Glutamatergic neuron (in vitro differentiated cells): ENCODE results near the gene FAT2. TPM values are rescaled to one million over a fixed set of nuclear protein-coding genes. Genes with fewer than 3 reads are reported as not detected.

Experiments
- DNase-seq: peaks from one replicate; pipeline ENCODE4 v3.0.0; 2022
- H3K27ac Mint-ChIP-seq: one replicate; pipeline ENCODE4 v1.8.0; 2020; ENCODE audit warnings: mild to moderate bottlenecking, mixed read lengths, inconsistent platforms; ENCODE audit not compliant: unreplicated experiment
- H3K27me3 Mint-ChIP-seq: one replicate; pipeline ENCODE4 v1.8.0; 2020; ENCODE audit warnings: mild to moderate bottlenecking, moderate library complexity, mixed read lengths, inconsistent platforms; ENCODE audit not compliant: unreplicated experiment
- H3K36me3 Mint-ChIP-seq: one replicate; pipeline ENCODE4 v1.8.0; 2020; ENCODE audit warnings: mild to moderate bottlenecking, mixed read lengths, inconsistent platforms; ENCODE audit not compliant: unreplicated experiment
- H3K4me1 Mint-ChIP-seq: one replicate; pipeline ENCODE4 v1.8.0; 2020; ENCODE audit warnings: mild to moderate bottlenecking, low read depth, mixed read lengths, inconsistent platforms; ENCODE audit not compliant: unreplicated experiment
- H3K4me3 Mint-ChIP-seq: one replicate; pipeline ENCODE4 v1.8.0; 2020; ENCODE audit warnings: mild to moderate bottlenecking, mixed read lengths, inconsistent platforms; ENCODE audit not compliant: unreplicated experiment
- H3K9me3 Mint-ChIP-seq: one replicate; pipeline ENCODE4 v1.8.0; 2020; ENCODE audit warnings: mild to moderate bottlenecking, moderate library complexity, mixed read lengths, inconsistent platforms; ENCODE audit not compliant: unreplicated experiment
- CTCF ChIP-seq: fragments of 200-600 bp; sonication (generic); IDR thresholded peaks from one replicate; pipeline ENCODE4 v1.5.0; 2021; ENCODE audit not compliant: partially characterized antibody, unreplicated experiment
- total RNA-seq: library from RNA; stranded (reverse); fragmentation: NEBNext Ultra II Directional; extraction: Animal tissue kit (Norgen Biotek cat#: 25700); gene quantifications from one replicate; pipeline ENCODE4 v1.2.1, GENCODE V29; 2021; ENCODE audit not compliant: unreplicated experiment

Gene FAT2
- total RNA-seq, 1 donor from 2014 or later: 0.02 TPM

DNA sequence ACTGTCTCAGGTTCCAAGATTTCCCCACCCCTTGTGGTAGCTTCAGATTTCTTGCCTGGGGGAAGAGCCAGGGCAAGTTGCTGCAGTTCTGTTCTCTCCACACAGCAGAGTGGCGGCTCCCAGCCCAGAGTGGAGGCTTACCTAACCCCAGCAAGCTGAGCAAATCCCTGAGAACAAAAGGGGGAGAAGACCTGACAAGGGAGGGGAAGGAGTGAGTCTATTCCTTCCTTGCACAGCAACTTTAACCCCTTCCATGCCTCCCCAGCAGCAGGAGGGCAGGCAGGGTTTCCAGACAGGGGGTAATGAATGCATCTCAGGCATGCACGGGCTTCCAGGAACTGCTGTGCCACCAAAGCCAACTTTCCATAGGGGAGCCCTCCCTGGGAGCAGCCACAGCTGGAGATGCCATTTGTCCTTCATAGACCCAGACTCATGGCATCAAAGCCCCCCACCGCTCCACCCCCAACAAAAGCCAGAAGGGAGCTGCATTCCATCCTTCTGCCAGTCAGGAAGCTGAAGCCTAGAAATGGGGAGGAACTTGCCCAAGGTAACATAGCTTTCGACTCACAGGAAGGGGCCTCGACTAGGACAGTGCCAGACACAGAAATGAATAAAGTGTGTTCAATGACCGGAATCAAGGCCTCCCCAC lies 28.8 kb upstream of the FAT2 start:
- Mint-ChIP-seq H3K9me3 (no peaks in the 10 kb centered on the region), H3K27me3 (peaks cover 7% of the 10 kb centered on the region), H3K36me3 (no peaks in the 10 kb centered on the region), H3K4me3 (no peak overlapping the region), H3K4me1 (peaks cover 4% of the 10 kb centered on the region), H3K27ac (no peak overlapping the region)
- no peak for TF ChIP-seq CTCF
- DNase-seq: no peak

DNA sequence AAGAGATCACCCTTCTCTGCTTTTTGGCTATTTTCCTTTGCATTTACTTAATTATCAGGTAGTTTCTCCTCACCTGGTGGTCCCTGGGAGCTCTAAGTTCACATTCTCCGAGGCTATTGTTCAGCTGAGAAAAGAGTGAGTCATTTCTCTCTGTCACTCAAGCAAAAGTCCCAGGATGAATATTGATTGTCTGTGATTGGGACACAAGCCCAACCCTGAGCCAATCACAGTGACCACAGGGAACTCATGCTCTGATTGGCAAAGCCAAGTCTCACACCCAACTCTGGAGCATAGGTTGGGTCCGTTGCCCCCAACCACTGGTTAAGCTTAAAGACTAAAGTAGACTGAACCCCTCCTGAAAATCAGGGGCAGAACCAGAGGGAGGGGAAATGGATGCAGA lies 27.8 kb upstream of the FAT2 start:
- no peak for TF ChIP-seq CTCF
- H3K27me3 Mint-ChIP-seq: peaks cover 7% of the 10 kb centered on the region
- no peak overlapping the region for H3K27ac Mint-ChIP-seq
- H3K4me1 Mint-ChIP-seq: peaks cover 4% of the 10 kb centered on the region
- H3K36me3 Mint-ChIP-seq: no peaks in the 10 kb centered on the region
- no peak overlapping the region for H3K4me3 Mint-ChIP-seq
- DNase-seq: no peak
- H3K9me3 Mint-ChIP-seq: no peaks in the 10 kb centered on the region

DNA sequence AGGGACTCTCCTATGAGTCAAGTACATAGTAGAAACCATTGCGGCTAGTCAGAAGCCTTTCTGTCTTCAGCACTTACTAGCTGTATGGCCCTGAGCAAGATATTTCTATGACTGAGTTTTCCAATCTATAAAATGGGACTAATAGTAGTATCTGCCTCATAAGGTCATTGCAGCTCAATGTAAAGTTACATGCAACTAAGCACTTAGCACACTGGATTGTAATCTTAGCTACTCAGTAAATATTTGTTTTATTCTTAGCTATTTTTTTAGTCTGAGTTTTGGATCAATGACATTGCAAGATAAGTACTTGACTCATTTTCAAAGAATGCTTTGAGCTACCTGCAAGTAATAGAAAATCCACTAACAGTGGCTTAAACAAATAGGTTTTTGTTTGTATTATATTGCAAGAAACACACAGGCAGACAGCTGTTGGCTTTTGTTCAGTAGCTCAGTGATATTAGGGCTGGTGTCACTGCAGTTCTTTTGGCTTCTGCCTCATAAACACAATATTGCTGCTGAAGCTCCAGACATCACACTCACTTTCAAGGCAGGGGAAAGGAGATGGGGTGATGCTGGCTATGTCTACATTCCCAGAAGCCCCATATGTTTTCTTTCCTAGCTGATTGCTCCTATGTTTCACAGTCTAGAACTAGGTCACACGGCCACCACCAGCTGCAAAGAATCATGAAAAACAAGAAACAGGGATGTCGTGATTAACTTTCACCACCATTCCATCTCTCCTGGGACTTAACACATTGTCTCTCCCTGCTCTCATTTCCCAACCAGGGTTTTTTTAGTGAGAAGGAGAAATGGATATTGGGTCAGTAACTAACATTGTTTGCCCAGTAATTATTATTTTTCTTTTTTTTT lies 26.9 kb upstream of the FAT2 start:
- no peak overlapping the region for H3K4me3 Mint-ChIP-seq
- H3K27me3 Mint-ChIP-seq: peaks cover 9% of the 10 kb centered on the region
- no peak for TF ChIP-seq CTCF
- H3K27ac Mint-ChIP-seq: no peak overlapping the region
- H3K9me3 Mint-ChIP-seq: no peaks in the 10 kb centered on the region
- peaks cover 4% of the 10 kb centered on the region for H3K4me1 Mint-ChIP-seq
- no peaks in the 10 kb centered on the region for H3K36me3 Mint-ChIP-seq
- DNase-seq: no peak

DNA sequence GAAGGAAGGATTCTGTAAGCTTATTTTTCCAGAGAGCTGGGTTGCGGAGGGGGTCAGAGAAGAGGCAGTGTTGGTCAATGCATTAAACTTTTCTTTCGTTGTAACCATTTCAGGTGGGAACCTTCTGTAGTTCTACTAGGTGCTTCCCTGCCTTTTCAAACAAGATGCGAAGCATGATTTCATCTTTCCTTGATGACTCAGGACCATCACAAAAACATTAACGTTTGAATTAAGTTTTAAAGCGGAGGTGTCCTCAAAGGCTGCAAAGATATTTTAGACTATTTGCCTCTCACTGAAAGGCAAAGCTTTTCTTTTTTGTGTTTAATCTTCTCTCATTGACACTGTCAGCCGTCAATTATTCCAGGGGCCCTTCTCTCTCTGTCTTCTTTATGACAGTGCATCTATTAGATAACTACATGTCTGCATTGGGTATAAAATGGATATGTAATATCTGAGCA lies 26.3 kb upstream of the FAT2 start:
- Mint-ChIP-seq H3K27me3 (peaks cover 7% of the 10 kb centered on the region), H3K4me3 (no peak overlapping the region), H3K4me1 (peaks cover 4% of the 10 kb centered on the region), H3K27ac (no peak overlapping the region), H3K9me3 (no peaks in the 10 kb centered on the region), H3K36me3 (no peaks in the 10 kb centered on the region)
- TF ChIP-seq CTCF: no peak
- DNase-seq: no peak

GRCh38 chr5:151615431-151615830 lies 24.3 kb upstream of the FAT2 start:
- Mint-ChIP-seq H3K36me3 (no peaks in the 10 kb centered on the region), H3K27ac (no peak overlapping the region), H3K27me3 (peaks cover 9% of the 10 kb centered on the region), H3K9me3 (no peaks in the 10 kb centered on the region), H3K4me3 (no peak overlapping the region), H3K4me1 (peaks cover under 1% of the 10 kb centered on the region)
- no peak for TF ChIP-seq CTCF
- no peak for DNase-seq
